Gastrocnemius medialis (tissue), 4 donors: ENCODE measurements around the gene DENND6A. TPM values are rescaled to one million over a fixed set of nuclear protein-coding genes. Genes with fewer than 3 reads are reported as not detected.
A peak's percentile ranks its signal among the peaks of the same experiment; 100 is the strongest.

Experiments
- ATAC-seq, 2 donors: fragments of 150-250 bp; one replicate each; pipeline ENCODE4 v1.9.1; 2016
- DNase-seq, 2 donors: peaks; one replicate each; pipeline ENCODE4 v3.0.0-alpha.2; 2019
- H3K27ac ChIP-seq, 4 donors: fragments of 200-600 bp; sonication (generic); 1 replicate in 1 of 4; 2 replicates in 3 of 4; pipeline ENCODE4 v1.5.1; 2016 to 2018; ENCODE audit warnings: mild to moderate bottlenecking in 2 of 4, moderate library complexity in 1 of 4
- H3K27me3 ChIP-seq, 3 donors: fragments of 200-600 bp; sonication (generic) in 2 of 3; 1 replicate in 1 of 3; 2 replicates in 2 of 3; pipeline versions ENCODE4 v1.5.1 to v1.6.0; 2016 to 2019; ENCODE audit warnings: mild to moderate bottlenecking in 1 of 3, moderate library complexity in 1 of 3
- H3K36me3 ChIP-seq, 2 donors: fragments of 200-600 bp; sonication (generic) in 1 of 2; one replicate each; pipeline ENCODE4 v1.5.1; 2017 to 2018
- H3K4me1 ChIP-seq, 2 donors: fragments of 200-600 bp; sonication (generic) in 1 of 2; one replicate each; pipeline ENCODE4 v1.5.1; 2016 to 2017; ENCODE audit warnings: mild to moderate bottlenecking in 2 of 2
- H3K4me3 ChIP-seq, 4 donors: fragments of 200-600 bp; sonication (generic) in 3 of 4; 1 replicate in 1 of 4; 2 replicates in 3 of 4; pipeline ENCODE4 v1.5.1; 2016 to 2019; ENCODE audit warnings: mild to moderate bottlenecking in 2 of 4
- H3K9me3 ChIP-seq, 3 donors: fragments of 200-600 bp; sonication (generic) in 2 of 3; 1 replicate in 1 of 3; 2 replicates in 2 of 3; pipeline ENCODE4 v1.5.1; 2016 to 2019
- POLR2A ChIP-seq, 2 donors: fragments of 450-650 bp; IDR thresholded peaks; one replicate each; pipeline ENCODE4 v1.6.1; 2017; ENCODE audit warnings: antibody characterized with exemption in 2 of 2, mild to moderate bottlenecking in 2 of 2, moderate library complexity in 2 of 2
- in situ Hi-C, 4 donors: fragments of 200-750 bp; cut with MboI; loops; one replicate each; pipeline versions ENCODE4 v1.15.0 to v1.8.0; 2017; ENCODE audit warnings: low sequenced_read_pairs in 4 of 4
- intact Hi-C: fragments of 100-400 bp; cut with DNase I; formaldehyde crosslinking; loops from one replicate; pipeline ENCODE4 v1.15.1; 2023; ENCODE audit warnings: low total_unique reads
- total RNA-seq, 4 donors: library from RNA; depleted of rRNA; stranded (reverse); fragments of >200 nt; gene quantifications; one replicate each; pipeline versions ENCODE4 v1.1.0 to v1.2.3, GENCODE V29; 2016
- TF ChIP-seq, protein P1 (sequence below), 5 experiments: fragments of 450-650 bp in 3 of 5; fragments of 200-600 bp in 2 of 5; sonication (generic) in 2 of 5; IDR thresholded peaks in 4 of 5; conservative IDR thresholded peaks in 1 of 5; 1 replicate in 4 of 5; 2 replicates in 1 of 5; pipeline ENCODE4 v1.5.1; 2016 to 2019; ENCODE audit warnings: antibody characterized with exemption in 5 of 5, mild to moderate bottlenecking in 3 of 5, moderate library complexity in 3 of 5

The DENND6A gene
- total RNA-seq, 4 donors from 2014 or later = 6.4 to 18.9 (median 14.9) TPM

DNA sequence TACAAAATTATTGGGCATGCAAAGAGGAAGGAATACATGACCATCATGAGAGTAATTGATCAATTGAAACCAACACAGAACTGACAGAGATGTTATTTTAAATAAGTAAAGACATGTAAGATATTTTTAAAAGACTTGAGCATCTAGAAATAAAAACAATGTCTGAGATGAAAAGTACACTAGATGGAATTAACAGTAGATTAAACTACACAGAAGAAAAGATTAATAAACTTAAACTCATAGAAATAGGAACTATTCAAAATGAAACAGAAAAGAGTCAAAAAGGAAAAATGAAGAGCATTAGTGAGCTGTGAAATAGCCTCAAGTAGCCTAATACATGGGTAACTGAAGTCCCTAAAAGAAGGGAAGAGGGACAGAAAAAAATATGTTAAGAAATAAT is 87.2 kb downstream of the DENND6A start:
- Histone ChIP-seq H3K4me1 (no peaks in the 10 kb centered on the region), H3K9me3 (no peaks in the 10 kb centered on the region), H3K27me3 (no peaks in the 10 kb centered on the region), H3K27ac (no peak overlapping the region), H3K36me3 (peaks cover 0 to 11% of the 10 kb centered on the region in 2 donors), H3K4me3 (no peak overlapping the region)
- no peak for TF ChIP-seq POLR2A (IDR thresholded peaks at IDR 0.05)
- TF ChIP-seq, protein P1, sequence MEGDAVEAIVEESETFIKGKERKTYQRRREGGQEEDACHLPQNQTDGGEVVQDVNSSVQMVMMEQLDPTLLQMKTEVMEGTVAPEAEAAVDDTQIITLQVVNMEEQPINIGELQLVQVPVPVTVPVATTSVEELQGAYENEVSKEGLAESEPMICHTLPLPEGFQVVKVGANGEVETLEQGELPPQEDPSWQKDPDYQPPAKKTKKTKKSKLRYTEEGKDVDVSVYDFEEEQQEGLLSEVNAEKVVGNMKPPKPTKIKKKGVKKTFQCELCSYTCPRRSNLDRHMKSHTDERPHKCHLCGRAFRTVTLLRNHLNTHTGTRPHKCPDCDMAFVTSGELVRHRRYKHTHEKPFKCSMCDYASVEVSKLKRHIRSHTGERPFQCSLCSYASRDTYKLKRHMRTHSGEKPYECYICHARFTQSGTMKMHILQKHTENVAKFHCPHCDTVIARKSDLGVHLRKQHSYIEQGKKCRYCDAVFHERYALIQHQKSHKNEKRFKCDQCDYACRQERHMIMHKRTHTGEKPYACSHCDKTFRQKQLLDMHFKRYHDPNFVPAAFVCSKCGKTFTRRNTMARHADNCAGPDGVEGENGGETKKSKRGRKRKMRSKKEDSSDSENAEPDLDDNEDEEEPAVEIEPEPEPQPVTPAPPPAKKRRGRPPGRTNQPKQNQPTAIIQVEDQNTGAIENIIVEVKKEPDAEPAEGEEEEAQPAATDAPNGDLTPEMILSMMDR (IDR thresholded peaks at IDR 0.05 in 4 of 5, conservative IDR thresholded peaks at IDR 0.05 in 1 of 5) = no peak
- no peak for DNase-seq
- in situ Hi-C loops = no loop called here
- no peak for ATAC-seq
- intact Hi-C loops = no loop called here

GRCh38 chr3:57604971-57605370 is 87.9 kb downstream of the DENND6A start:
- Histone ChIP-seq H3K9me3 (no peaks in the 10 kb centered on the region), H3K4me1 (no peaks in the 10 kb centered on the region), H3K27me3 (no peaks in the 10 kb centered on the region), H3K36me3 (peaks cover 0 to 11% of the 10 kb centered on the region in 2 donors), H3K4me3 (no peak overlapping the region), H3K27ac (no peak overlapping the region)
- in situ Hi-C loops (loop anchor here in 1 of 4 donors (5.0 kb wide), 1 partner anchor 152 kb away; the partner anchor contains the start of gene SLMAP), intact Hi-C loops (no loop called here)
- no peak for TF ChIP-seq POLR2A (IDR thresholded peaks at IDR 0.05)
- TF ChIP-seq, protein P1 (IDR thresholded peaks at IDR 0.05 in 4 of 5, conservative IDR thresholded peaks at IDR 0.05 in 1 of 5) = no peak
- no peak for ATAC-seq
- no peak for DNase-seq

DNA sequence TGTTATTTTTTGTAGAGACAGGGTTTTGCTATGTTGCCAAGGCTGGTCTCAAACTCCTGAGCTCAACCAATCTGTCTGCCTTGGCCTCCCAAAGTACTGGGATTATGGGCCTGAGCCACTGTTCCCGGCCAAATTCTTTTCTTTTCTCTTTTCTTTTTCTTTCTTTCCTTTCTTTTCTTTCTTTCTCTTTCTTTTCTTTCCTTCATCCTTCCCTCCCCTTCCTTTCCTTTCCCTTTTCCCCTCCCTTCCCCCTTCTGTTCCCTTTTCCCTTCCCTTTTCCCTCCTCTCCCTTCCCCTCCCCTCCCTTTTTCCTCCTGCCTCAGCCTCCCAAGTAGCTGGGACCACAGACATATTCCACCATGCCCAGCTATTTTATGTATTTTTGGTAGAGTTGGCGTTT is 92.7 kb downstream of the DENND6A start:
- ATAC-seq (no peak), DNase-seq (no peak)
- H3K4me1 ChIP-seq = peaks cover 17 to 24% of the 10 kb centered on the region in 2 donors
- no peaks in the 10 kb centered on the region for H3K9me3 ChIP-seq
- no peak for TF ChIP-seq POLR2A (IDR thresholded peaks at IDR 0.05)
- TF ChIP-seq, protein P1 (IDR thresholded peaks at IDR 0.05 in 4 of 5, conservative IDR thresholded peaks at IDR 0.05 in 1 of 5) = no peak
- no peak overlapping the region for H3K27ac ChIP-seq
- intact Hi-C loops = no loop called here
- in situ Hi-C loops = loop anchor here in 1 of 4 donors (5.0 kb wide), 1 partner anchor 157 kb away; the partner anchor contains the start of gene SLMAP
- H3K36me3 ChIP-seq = peaks cover 0 to 5% of the 10 kb centered on the region in 2 donors
- no peak overlapping the region for H3K4me3 ChIP-seq
- H3K27me3 ChIP-seq = no peaks in the 10 kb centered on the region

GRCh38 chr3:57598765-57599360 is 94.0 kb downstream of the DENND6A start:
- no peaks in the 10 kb centered on the region for H3K27me3 ChIP-seq
- H3K4me3 ChIP-seq = peak overlapping the region; percentile 60 to 94 (median 74)
- peaks cover 30 to 32% of the 10 kb centered on the region in 2 donors for H3K4me1 ChIP-seq
- DNase-seq = no peak
- in situ Hi-C loops (loop anchor here in 2 of 4 donors (5.0 to 10.0 kb wide), 3 partner anchors 42 to 156 kb away; partner anchors contain the start of genes DENND6A (in 1 of the 2), PDE12 (in 1 of the 2) and SLMAP (in 1 of the 2)), intact Hi-C loops (loop anchor here (5.0 kb wide), 3 partner anchors 288 to 708 kb away; partner anchors contain the start of genes APPL1, HTD2 and RPP14)
- no peaks in the 10 kb centered on the region for H3K9me3 ChIP-seq
- ATAC-seq = no peak
- TF ChIP-seq POLR2A (IDR thresholded peaks at IDR 0.05) = no peak
- TF ChIP-seq, protein P1 (IDR thresholded peaks at IDR 0.05 in 4 of 5, conservative IDR thresholded peaks at IDR 0.05 in 1 of 5) = no peak
- H3K36me3 ChIP-seq = peaks cover 0 to 5% of the 10 kb centered on the region in 2 donors
- peak overlapping the region; percentile 91 to 99 (median 96) for H3K27ac ChIP-seq
